OCI-LY3 (cell line): Measurements from ENCODE around the gene FNBP1L.

ENCODE experiments used
- H2AFZ ChIP-seq: fragments of 200-600, 300-600 bp; shearing (Covaris generic); 2 replicates; pipeline ENCODE4 v1.6.0; 2014; ENCODE audit warnings: antibody characterized with exemption, low read depth, low read length
- H3K27ac ChIP-seq: fragments of 200-600, 300-600 bp; sonication (generic); 2 replicates; pipeline ENCODE4 v1.5.1; 2014; ENCODE audit warnings: mild to moderate bottlenecking, low read length, moderate library complexity, mixed read lengths
- H3K27me3 ChIP-seq: fragments of 200-600, 300-600 bp; sonication (generic); 2 replicates; pipeline ENCODE4 v1.6.1; 2014; ENCODE audit warnings: low read depth, low read length, mixed read lengths
- H3K36me3 ChIP-seq: fragments of 200-600, 300-600 bp; sonication (generic); replicated peaks from 2 replicates; pipeline ENCODE3; 2014; ENCODE audit warnings: low read depth, low read length, mixed read lengths
- H3K4me1 ChIP-seq: fragments of 300-600, 200-600 bp; sonication (generic); 2 replicates; pipeline ENCODE4 v1.6.1; 2014; ENCODE audit warnings: low read length, mixed read lengths
- H3K4me2 ChIP-seq: fragments of 200-600, 300-600 bp; sonication (generic); 2 replicates; pipeline ENCODE4 v1.6.1; 2014; ENCODE audit warnings: low read length, mixed read lengths
- H3K4me3 ChIP-seq: fragments of 300-600, 200-600 bp; sonication (generic); 2 replicates; pipeline ENCODE4 v1.5.1; 2014; ENCODE audit warnings: antibody characterized with exemption, mild to moderate bottlenecking, low read length, moderate library complexity
- H3K79me2 ChIP-seq: fragments of 300-600, 200-600 bp; shearing (Covaris generic); 2 replicates; pipeline ENCODE4 v1.6.1; 2014; ENCODE audit warnings: mild to moderate bottlenecking, low read length, mixed read lengths
- H3K9ac ChIP-seq: fragments of 300-600, 200-600 bp; shearing (Covaris generic); 2 replicates; pipeline ENCODE4 v1.6.0; 2014; ENCODE audit warnings: mild to moderate bottlenecking, low read length, moderate library complexity
- H3K9me3 ChIP-seq: fragments of 200-600, 300-600 bp; shearing (Covaris generic); 2 replicates; pipeline ENCODE4 v1.6.1; 2014; ENCODE audit warnings: low read length, mixed read lengths; ENCODE audit not compliant: insufficient read depth
- H4K20me1 ChIP-seq: fragments of 200-600, 300-600 bp; sonication (generic); 2 replicates; pipeline ENCODE4 v1.6.1; 2016; ENCODE audit warnings: low read length, mixed read lengths; ENCODE audit not compliant: insufficient read depth
- EZH2phosphoT487 ChIP-seq: fragments of 200-600 bp; shearing (Covaris generic); IDR thresholded peaks from 2 replicates; pipeline ENCODE4 v1.6.1; 2018; ENCODE audit warnings: antibody characterized with exemption, mixed run types, low read depth
- TF ChIP-seq, protein P1 (sequence below): fragments of 200-600, 300-600 bp; sonication (generic); IDR thresholded peaks from 2 replicates; pipeline ENCODE4 v1.5.1; 2014; ENCODE audit warnings: antibody characterized with exemption, low read length, low read depth

The FNBP1L gene

DNA sequence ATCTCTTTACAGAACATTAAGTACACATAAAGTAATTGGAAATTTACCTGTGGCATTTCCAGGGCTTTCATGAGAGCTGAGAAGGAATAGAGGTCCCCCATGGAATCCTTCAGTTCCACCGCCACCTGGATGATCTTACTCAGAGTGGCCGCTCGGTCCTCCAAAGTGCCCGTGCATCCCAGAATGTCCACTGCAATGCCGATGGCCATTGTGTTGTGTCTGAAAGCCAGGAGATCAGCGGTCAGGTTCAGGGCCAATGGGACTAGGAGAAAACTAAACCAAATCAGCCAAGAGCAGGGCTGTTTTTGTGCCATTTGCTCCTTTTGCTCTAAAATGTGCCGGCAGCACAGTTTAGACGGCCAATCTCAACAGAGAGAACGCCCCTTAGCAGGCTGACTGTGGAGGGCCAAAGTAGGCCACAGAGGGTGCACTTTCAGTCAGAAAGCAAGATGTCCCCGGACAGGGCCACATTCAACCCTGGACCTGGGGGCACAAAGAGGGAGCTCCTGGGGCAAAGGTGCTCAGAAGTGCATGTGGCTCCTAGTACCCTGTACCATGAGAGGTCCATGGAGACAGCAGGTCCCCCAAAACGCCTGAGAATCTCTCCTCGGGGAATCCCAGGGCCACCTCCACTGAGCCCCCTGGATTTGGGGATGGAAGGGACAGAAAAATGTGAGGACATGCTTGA, 123.8 kb downstream of the FNBP1L start:
- Histone ChIP-seq H3K4me3 (no peak overlapping the region), H3K27ac (no peak overlapping the region), H2AFZ (no peak overlapping the region), H3K4me2 (no peak overlapping the region), H3K4me1 (no peaks in the 10 kb centered on the region), H3K9ac (no peak overlapping the region), H3K36me3 (peaks cover 26% of the 10 kb centered on the region), H3K79me2 (no peaks in the 10 kb centered on the region), H4K20me1 (no peaks in the 10 kb centered on the region), H3K9me3 (no peaks in the 10 kb centered on the region), H3K27me3 (no peaks in the 10 kb centered on the region)
- no peak for TF ChIP-seq EZH2phosphoT487
- TF ChIP-seq, protein P1, sequence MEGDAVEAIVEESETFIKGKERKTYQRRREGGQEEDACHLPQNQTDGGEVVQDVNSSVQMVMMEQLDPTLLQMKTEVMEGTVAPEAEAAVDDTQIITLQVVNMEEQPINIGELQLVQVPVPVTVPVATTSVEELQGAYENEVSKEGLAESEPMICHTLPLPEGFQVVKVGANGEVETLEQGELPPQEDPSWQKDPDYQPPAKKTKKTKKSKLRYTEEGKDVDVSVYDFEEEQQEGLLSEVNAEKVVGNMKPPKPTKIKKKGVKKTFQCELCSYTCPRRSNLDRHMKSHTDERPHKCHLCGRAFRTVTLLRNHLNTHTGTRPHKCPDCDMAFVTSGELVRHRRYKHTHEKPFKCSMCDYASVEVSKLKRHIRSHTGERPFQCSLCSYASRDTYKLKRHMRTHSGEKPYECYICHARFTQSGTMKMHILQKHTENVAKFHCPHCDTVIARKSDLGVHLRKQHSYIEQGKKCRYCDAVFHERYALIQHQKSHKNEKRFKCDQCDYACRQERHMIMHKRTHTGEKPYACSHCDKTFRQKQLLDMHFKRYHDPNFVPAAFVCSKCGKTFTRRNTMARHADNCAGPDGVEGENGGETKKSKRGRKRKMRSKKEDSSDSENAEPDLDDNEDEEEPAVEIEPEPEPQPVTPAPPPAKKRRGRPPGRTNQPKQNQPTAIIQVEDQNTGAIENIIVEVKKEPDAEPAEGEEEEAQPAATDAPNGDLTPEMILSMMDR: no peak

DNA sequence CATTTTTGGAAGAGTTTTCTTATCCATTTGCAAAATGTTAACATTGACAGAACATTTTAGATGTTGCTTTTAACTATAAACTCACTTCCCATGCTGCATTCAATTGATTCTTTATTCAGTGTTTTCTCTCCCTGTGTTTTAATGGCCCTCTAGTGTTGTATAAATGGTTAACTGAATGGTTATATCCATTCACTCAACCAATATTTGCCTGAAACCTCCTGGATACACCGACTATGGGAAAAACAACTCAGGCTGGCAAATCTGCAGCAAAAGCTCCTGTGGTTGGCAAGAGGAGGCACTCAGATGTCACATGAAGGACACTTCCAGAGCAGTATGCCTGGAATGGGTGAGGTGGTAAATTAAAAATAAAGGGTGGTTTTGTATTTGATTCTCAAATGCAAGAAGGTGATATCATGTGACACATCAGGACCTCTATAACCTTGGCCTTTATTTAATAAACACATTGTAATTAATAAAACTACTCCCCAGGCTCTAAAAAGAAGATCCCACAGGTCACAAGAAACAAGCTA, 126.1 kb downstream of the FNBP1L start:
- Histone ChIP-seq H3K79me2 (no peaks in the 10 kb centered on the region), H3K4me1 (no peaks in the 10 kb centered on the region), H3K4me3 (no peak overlapping the region), H4K20me1 (no peaks in the 10 kb centered on the region), H2AFZ (no peak overlapping the region), H3K36me3 (peaks cover 17% of the 10 kb centered on the region), H3K27me3 (no peaks in the 10 kb centered on the region), H3K27ac (no peak overlapping the region), H3K9ac (no peak overlapping the region), H3K4me2 (no peak overlapping the region), H3K9me3 (no peaks in the 10 kb centered on the region)
- TF ChIP-seq, protein P1: no peak
- no peak for TF ChIP-seq EZH2phosphoT487

DNA sequence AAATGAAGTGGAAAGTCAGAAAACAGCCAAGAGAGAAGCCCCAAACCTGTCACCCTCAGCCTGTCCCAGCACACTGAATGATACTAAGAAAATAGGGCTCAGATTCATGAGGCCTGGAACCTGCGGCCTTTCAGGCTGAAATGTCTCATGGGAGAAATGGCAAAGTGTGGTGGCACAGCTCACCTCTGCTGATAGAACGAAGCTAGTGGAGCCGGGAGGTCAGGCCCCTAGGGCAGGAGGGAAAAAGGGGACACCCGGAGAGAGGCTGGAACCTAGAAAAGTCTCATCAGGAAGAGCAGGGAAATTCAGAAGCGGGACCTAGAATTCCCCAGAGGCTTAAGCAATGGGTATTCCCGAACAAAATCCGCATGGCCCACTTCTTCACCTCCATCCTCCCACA, 126.6 kb downstream of the FNBP1L start:
- Histone ChIP-seq H3K27ac (no peak overlapping the region), H3K4me1 (no peaks in the 10 kb centered on the region), H3K79me2 (no peaks in the 10 kb centered on the region), H3K9ac (no peak overlapping the region), H3K9me3 (no peaks in the 10 kb centered on the region), H3K4me3 (no peak overlapping the region), H3K4me2 (no peak overlapping the region), H2AFZ (no peak overlapping the region), H3K27me3 (no peaks in the 10 kb centered on the region), H4K20me1 (no peaks in the 10 kb centered on the region), H3K36me3 (peaks cover 17% of the 10 kb centered on the region)
- no peak for TF ChIP-seq EZH2phosphoT487
- TF ChIP-seq, protein P1: no peak

DNA sequence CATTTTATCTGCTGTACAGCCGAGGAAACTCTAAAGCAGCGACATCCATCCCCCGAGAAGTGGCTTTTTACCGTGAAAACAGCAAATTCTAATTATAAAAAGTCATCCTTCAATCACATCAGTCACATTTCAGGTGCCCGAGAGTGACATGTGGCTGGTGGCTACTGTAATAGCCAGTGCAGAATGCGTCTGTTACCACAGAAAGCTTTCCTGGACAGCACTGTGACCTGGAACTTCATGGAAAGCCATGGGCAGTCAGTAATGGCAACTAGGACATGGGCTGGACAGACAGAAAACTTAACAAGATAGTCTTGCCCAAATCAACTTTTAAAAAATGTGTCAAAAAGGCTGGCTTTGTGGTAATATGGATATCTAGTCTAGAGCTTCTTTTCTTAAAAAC, 127.1 kb downstream of the FNBP1L start:
- Histone ChIP-seq H4K20me1 (no peaks in the 10 kb centered on the region), H3K27me3 (no peaks in the 10 kb centered on the region), H3K79me2 (no peaks in the 10 kb centered on the region), H3K4me2 (no peak overlapping the region), H3K36me3 (peaks cover 14% of the 10 kb centered on the region), H2AFZ (no peak overlapping the region), H3K4me3 (no peak overlapping the region), H3K4me1 (no peaks in the 10 kb centered on the region), H3K9me3 (no peaks in the 10 kb centered on the region), H3K9ac (no peak overlapping the region), H3K27ac (no peak overlapping the region)
- TF ChIP-seq, protein P1: no peak
- TF ChIP-seq EZH2phosphoT487: no peak
